ENCODE data around the gene ATG2A.
A peak's percentile ranks its signal among the peaks of the same experiment; 100 is the strongest.
"Not testable (repeated sequence)": the region's sequence is repeated elsewhere in the genome, so short reads cannot be mapped to it uniquely, and the experiment has no call there.

Gene ATG2A

DNA sequence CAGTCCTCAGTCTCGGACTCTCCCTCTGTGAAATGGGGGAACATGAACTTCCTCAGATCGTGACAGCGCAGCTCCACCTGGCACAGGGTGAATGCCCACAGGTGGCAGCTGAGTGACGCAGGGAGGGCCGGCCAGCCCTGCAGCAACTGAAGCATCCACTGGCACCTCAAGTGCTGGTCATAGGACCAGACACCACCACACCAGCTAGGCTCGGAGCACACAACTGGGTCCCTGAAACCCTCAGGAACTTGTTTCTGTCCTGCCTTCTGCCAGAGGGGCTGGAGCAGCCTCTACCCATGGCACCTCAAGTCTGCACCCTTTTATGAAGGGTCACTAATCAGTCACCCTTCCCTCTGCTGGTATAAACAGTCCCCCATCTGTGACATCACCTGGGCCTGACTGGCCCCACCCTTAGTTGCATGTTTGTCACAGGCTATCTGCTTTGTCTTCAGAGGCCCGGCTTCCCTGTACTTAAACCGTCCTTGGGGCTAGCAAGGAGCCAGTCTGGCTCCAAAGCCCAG lies 65.1 kb downstream of the ATG2A start:
- no peak for DNase-seq

- no peak for DNase-seq
Measured at GRCh38 chr11:64850979-64851567, 65.9 kb downstream of the ATG2A start.

GRCh38 chr11:64849598-64850356 lies 67.2 kb downstream of the ATG2A start:
- no peak for DNase-seq

DNA sequence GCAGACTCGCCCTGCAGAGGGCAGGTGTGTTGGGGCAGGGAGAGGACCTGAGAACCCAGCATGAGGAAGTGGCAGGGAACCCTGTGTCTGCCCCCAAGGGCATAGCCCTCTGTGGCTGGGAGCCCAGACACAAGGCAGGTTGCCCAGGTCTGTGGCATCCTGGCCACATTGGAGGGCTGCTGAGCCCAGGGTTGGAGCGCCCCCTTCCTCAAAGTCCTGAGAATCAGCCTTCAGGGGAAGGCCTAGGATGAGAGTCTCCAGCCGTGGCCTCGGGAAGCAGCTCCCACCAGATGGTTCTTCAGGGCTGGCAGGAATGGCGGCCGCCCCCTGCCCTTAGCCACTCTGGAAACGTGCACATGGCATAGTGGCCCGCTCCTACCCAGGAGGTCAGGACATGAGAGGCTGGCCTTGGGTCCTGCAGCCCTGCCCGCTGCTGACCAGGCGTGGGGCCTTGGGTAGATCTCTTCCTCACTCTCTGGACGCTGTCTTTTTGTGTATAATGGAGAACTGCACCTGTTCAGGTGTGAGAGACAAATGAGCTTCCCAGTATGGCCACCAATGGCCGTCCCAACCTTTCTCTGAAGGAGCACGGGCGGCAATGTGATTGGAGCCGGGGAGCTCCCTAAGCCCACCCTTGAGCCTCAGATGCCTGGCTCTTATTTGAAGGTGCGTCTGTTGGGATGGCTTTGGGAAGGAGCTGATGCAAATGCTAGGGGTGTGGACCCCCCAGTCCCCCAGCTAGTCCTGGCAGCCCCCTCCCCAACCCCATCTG lies 68.0 kb downstream of the ATG2A start:
- no peak for DNase-seq

DNA sequence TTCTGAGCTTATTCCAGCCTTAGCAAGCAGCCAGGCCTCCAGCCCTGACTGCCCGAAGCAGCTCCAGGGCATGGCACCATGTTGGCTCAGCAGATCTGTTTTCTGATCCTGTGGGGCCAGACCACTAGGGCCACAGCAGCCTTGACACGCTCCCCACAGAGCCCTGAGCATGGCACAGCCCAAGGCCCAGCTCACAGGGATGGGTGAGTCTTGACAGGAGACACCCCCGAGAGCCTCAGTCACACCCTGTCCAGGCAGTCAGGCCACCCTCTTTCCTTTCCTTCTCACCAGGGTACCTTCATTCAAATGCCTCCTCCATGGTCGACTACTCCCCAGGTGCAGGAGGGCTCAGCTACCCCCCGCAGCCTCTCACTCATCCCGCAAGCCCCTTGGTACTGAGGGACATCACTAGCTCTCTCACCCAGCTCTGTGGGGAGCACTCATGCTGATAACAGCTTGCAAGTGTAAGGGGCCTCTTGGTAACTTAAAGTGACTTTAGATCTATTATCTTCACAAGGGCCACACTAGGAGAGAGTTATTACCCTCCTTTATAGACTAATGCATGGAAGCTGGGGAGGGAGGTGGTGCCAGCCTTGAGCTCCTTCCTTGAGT lies 68.7 kb downstream of the ATG2A start:
- no peak for DNase-seq

GRCh38 chr11:64846998-64847666 lies 69.9 kb downstream of the ATG2A start:
- peak; percentile 89 for DNase-seq

GRCh38 chr11:64845776-64846129 lies 71.3 kb downstream of the ATG2A start:
- DNase-seq = not testable (repeated sequence)

- DNase-seq = peak; percentile 38
Measured at GRCh38 chr11:64845129-64845775, 71.8 kb downstream of the ATG2A start.
